ENCODE data around the gene NEK4.

Gene NEK4

GRCh38 chr3:52798376-52798977 lies 27.7 kb upstream of the NEK4 start:
- TF ChIP-seq TAF1 (IDR thresholded peaks at IDR 0.05; ENCODE audit: borderline replicate concordance, insufficient read depth, low read length), result no peak
- TF ChIP-seq SIN3A (IDR thresholded peaks at IDR 0.05; ENCODE audit: borderline replicate concordance, insufficient read depth, low read length), result no peak
- no peak for TF ChIP-seq POLR2AphosphoS5 (IDR thresholded peaks at IDR 0.05; ENCODE audit: low read depth, low read length)
- no peak for TF ChIP-seq REST (IDR thresholded peaks at IDR 0.05; ENCODE audit: insufficient read depth in 1 of 2, low read depth in 2 of 2, low read length in 2 of 2)
- no peak for TF ChIP-seq FOXP2 (optimal IDR thresholded peaks at IDR 0.05; ENCODE audit: borderline replicate concordance, extremely low read depth, extremely low read length, insufficient read depth)

GRCh38 chr3:52796411-52796810 lies 25.7 kb upstream of the NEK4 start:
- TF ChIP-seq POLR2AphosphoS5 (IDR thresholded peaks at IDR 0.05; ENCODE audit: low read depth, low read length), result no peak
- TF ChIP-seq REST (IDR thresholded peaks at IDR 0.05; ENCODE audit: insufficient read depth in 1 of 2, low read depth in 2 of 2, low read length in 2 of 2), result no peak
- no peak for TF ChIP-seq SIN3A (IDR thresholded peaks at IDR 0.05; ENCODE audit: borderline replicate concordance, insufficient read depth, low read length)
- no peak for TF ChIP-seq FOXP2 (optimal IDR thresholded peaks at IDR 0.05; ENCODE audit: borderline replicate concordance, extremely low read depth, extremely low read length, insufficient read depth)
- TF ChIP-seq TAF1 (IDR thresholded peaks at IDR 0.05; ENCODE audit: borderline replicate concordance, insufficient read depth, low read length), result no peak

- TF ChIP-seq SIN3A (IDR thresholded peaks at IDR 0.05; ENCODE audit: borderline replicate concordance, insufficient read depth, low read length) (no peak), TAF1 (IDR thresholded peaks at IDR 0.05; ENCODE audit: borderline replicate concordance, insufficient read depth, low read length) (no peak), POLR2AphosphoS5 (IDR thresholded peaks at IDR 0.05; ENCODE audit: low read depth, low read length) (no peak), FOXP2 (optimal IDR thresholded peaks at IDR 0.05; ENCODE audit: borderline replicate concordance, extremely low read depth, extremely low read length, insufficient read depth) (no peak), REST (IDR thresholded peaks at IDR 0.05; ENCODE audit: insufficient read depth in 1 of 2, low read depth in 2 of 2, low read length in 2 of 2) (no peak)
Observed at GRCh38 chr3:52795298-52795900, 24.7 kb upstream of the NEK4 start.

GRCh38 chr3:52794612-52795099 lies 23.9 kb upstream of the NEK4 start, which contains the start of gene ITIH3:
Gene ITIH3, plus strand, starts transcription at chr3:52794796. Its CDS starts 8 bp downstream, at chr3:52794804.
- no peak for TF ChIP-seq POLR2AphosphoS5 (IDR thresholded peaks at IDR 0.05; ENCODE audit: low read depth, low read length)
- TF ChIP-seq REST (IDR thresholded peaks at IDR 0.05; ENCODE audit: insufficient read depth in 1 of 2, low read depth in 2 of 2, low read length in 2 of 2), result no peak
- no peak for TF ChIP-seq SIN3A (IDR thresholded peaks at IDR 0.05; ENCODE audit: borderline replicate concordance, insufficient read depth, low read length)
- no peak for TF ChIP-seq TAF1 (IDR thresholded peaks at IDR 0.05; ENCODE audit: borderline replicate concordance, insufficient read depth, low read length)
- TF ChIP-seq FOXP2 (optimal IDR thresholded peaks at IDR 0.05; ENCODE audit: borderline replicate concordance, extremely low read depth, extremely low read length, insufficient read depth), result no peak

All from PFSK-1 (cell line).